SIG-M5 treated with dmso at 0.1 percent for 504 hours (cell line): ENCODE data around the gene DIABLO.
"Not testable (repeated sequence)": the region's sequence is repeated elsewhere in the genome, so short reads cannot be mapped to it uniquely, and the experiment has no call there.

Experiments
- DNase-seq: peaks from one replicate; lab custom pipeline; 2025; ENCODE audit not compliant: unreplicated experiment; lab: John Stamatoyannopoulos, UW

DIABLO gene

GRCh38 chr12:122215771-122216170 lies 10.1 kb downstream of the DIABLO start:
- DNase-seq: no peak

DNA sequence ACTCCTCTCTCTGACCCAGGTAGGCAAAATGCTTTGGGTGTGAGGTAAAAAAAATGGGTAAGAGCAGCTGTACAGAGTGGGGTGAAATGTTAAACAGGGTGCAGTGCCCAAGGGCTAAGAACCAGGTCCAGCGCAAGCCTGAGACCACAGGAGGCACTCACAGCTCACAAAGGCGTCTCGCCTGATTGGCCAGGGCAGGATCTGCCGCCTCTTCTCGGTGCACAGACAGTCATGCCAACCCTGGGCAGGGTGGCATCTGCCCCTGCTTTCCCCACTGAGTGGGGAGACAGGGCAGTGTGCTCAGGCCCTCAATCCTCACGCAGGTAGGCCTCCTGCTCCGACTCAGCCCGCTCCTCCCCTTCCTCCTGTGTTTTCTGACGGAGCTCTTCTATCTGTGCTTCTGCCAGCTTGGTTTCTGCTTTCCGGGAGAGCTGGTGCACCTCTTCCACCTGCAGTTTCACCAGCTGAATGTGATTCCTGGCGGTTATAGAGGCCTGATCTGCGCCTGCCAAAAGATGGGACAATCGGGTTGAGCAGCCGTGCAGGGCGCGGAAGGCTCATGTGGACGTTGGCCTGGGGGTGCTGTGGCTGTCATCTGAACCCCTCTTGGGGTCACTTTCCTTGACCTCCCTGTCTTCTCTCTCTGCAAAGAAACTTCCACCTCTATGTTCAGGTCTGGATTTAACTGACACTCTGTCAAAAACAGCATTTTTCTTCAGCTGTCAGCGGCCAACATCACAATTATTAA lies 17.6 kb downstream of the DIABLO start:
- no peak for DNase-seq

DNA sequence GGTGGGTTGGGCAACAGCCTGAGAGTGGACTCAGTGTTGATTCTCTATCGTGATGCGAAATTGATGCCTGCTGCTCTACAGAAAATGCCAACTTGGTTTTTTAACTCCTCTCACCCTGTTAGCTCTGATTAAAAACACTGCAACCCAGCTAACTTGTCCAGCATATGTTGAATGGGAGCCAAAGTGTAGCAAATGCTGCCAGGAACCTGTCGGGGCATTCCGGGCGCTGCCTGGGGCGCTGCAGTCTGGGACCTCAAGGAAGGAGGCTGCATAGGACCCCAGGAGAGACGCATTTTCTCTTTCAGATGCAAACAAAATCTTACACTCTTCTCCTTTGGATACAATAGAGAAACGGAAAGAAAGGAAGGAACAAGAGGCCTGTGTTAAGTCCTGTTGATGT lies 18.5 kb downstream of the DIABLO start:
- DNase-seq: no peak

DNA sequence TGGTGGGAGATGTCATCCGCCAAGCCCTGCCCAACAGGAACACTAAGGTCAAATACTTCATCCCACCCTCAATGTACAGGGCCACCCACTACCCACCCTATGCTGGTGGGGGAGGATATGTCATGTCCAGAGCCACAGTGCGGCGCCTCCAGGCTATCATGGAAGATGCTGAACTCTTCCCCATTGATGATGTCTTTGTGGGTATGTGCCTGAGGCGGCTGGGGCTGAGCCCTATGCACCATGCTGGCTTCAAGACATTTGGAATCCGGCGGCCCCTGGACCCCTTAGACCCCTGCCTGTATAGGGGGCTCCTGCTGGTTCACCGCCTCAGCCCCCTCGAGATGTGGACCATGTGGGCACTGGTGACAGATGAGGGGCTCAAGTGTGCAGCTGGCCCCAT lies 18.9 kb downstream of the DIABLO start:
- DNase-seq: no peak

GRCh38 chr12:122206111-122206881 lies 19.6 kb downstream of the DIABLO start:
- no peak for DNase-seq

GRCh38 chr12:122205053-122205925 lies 20.6 kb downstream of the DIABLO start:
- no peak for DNase-seq

- DNase-seq: no peak
These were observed 21.4 kb downstream of the DIABLO start for GRCh38 chr12:122204167-122205052.

- DNase-seq: no peak
These were observed 22.3 kb downstream of the DIABLO start, which contains the start of gene B3GNT4 for GRCh38 chr12:122203301-122204166. TSS of gene B3GNT4 (plus strand) at chr12:122203709. CDS start at chr12:122204619, 910 bp downstream.

GRCh38 chr12:122202811-122203210 lies 23.0 kb downstream of the DIABLO start:
- DNase-seq: not testable (repeated sequence)

DNA sequence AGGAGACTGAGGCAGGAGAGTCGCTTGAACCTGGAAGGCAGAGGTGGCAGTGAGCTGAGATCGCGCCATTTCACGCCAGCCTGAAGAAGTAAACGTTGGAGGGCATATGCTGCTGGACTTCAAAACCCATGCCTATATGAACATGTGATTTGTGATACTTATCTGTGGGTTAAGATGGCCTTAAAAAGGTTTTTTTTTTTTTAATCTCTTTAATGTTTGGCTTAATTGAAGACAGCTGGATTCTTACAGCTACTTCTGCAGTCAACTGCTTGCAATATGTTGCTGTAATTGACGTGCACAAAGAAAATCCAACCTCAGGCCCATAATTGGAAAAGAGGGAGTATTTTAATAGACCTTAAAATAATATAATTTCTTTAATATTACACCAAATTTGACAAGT lies 23.8 kb downstream of the DIABLO start:
- DNase-seq: no peak

DNA sequence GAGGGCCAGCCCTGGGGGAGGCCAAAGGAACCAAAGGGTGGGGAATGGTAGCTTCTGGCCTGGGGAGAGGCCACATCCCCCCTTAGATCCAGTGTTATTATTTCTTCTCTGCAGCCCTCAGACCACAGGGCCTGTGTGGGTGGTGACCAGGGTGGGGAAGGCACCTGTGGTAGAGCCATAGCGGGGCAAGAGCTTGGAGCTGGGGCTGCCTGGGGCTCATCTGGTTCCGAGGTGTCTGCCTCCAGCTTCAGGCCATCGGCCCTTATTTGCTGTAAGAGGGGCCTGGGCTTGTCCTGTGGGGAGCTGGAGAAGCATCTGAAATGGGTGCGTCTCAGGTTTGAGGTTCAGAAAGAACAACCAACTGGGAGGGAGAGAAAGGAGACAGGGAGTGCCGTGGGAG lies 24.5 kb downstream of the DIABLO start:
- DNase-seq: no peak

DNA sequence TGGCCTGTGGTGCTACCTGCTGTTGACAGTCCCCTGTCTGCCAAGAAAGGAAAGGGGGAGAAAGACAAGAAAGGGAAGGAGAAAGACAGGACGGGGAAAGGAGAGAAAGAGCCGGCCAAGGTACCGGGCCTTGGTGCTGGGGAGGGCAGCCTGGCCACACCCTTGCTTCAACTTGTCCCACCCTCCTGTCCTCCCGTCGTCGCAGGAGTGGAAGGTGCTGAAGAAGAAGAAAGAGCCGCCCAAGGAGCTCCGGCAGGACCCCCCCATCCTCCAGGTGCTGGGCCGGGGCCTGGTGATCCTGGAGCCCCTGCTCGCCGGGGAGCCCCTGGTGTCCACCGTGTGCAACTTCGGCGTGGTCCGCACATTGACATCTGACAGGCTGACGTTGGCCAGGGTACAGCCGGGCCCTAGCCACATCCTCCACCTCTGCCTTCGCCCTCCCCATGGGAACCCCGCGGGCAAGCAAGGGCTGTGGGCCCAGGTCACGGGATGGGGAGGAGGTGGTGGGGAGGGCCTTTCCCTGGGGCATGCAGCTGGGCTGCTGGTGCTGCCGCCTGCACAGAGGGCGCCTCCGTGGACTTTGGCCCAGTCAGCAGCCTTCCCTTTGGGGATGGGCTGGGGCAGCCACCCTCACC lies 25.2 kb downstream of the DIABLO start:
- DNase-seq: no peak

GRCh38 chr12:122199484-122200355 lies 26.1 kb downstream of the DIABLO start:
- DNase-seq: no peak

DNA sequence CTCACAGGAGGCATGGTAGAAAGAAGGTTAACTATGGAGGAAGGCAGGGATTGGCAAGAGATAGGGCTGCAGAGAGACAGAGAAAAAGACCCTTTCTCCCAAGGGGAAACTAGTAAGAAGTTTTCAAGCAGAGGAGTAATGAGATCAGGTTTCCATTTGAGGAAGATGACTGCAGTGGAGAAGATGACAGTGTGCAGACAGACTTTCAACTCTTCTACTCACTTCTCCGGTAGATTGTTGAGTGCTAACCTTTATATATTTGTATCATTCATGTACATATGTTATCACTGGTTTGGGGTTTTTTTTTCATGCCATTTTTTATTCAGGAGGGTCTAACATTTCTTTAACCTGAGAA lies 28.3 kb downstream of the DIABLO start:
- DNase-seq: no peak

GRCh38 chr12:122195405-122195804 lies 30.4 kb downstream of the DIABLO start:
- DNase-seq: no peak

DNA sequence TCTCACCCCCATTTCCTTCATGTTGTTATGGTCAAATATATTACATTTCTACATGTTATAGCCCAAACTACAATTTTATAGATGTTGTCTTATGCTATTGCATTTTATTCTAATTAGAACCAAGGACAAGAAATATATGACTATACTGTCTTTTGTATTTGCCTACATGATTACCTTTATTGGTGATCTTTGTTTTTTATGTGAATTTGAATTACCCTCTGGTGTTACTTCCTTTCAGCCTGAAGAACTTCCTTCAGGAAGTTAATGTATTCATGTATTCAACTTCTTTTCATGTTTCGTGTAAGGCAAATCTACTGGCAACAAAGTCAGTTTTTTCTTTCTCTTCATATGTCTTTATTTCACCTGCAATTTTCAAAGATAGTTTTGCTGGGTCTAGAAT lies 31.0 kb downstream of the DIABLO start:
- no peak for DNase-seq

GRCh38 chr12:122192441-122192840 lies 33.4 kb downstream of the DIABLO start:
- DNase-seq: no peak
